K562 treated with DMSO at 1 percent for 4 hours (cell line): Measurements from ENCODE around the gene CEACAM4. TPM values are rescaled to one million over a fixed set of nuclear protein-coding genes. Genes with fewer than 3 reads are reported as not detected.

Experiments
- total RNA-seq: library from RNA; unstranded; fragments of 300-600 nt; gene quantifications from 2 replicates; pipeline ENCODE4 v1.2.3, GENCODE V29; 2022; ENCODE audit not compliant: insufficient read depth

Gene CEACAM4
- not detected in 2 replicates for total RNA-seq

GRCh38 chr19:41626877-41627276 is at the start of gene CEACAM4:
TSS of gene CEACAM4 (minus strand) at chr19:41627074. CDS start at chr19:41626963, 111 bp downstream.

GRCh38 chr19:41575998-41576397 is 50.9 kb downstream of the CEACAM4 start, which contains the start of gene CEACAM21:
TSS of gene CEACAM21 (plus strand) at chr19:41576166. CDS start at chr19:41576275, 109 bp downstream.

Other genes starting within 250 kb of the CEACAM4 start
- 49.5 and 57.6 TPM in 2 replicates for gene EXOSC5, start 229.7 kb downstream of the CEACAM4 start, total RNA-seq
- 53.1 and 72.1 TPM in 2 replicates for gene BCKDHA, start 229.3 kb downstream of the CEACAM4 start, total RNA-seq
- 0.95 and 1.4 TPM in 2 replicates for gene B3GNT8, start 199.7 kb downstream of the CEACAM4 start, total RNA-seq
- gene DMAC2, start 187.2 kb downstream of the CEACAM4 start, total RNA-seq, result 70.4 and 74.3 TPM in 2 replicates
- gene ERICH4, start 183.9 kb downstream of the CEACAM4 start, total RNA-seq, result not detected in 2 replicates
- 0.75 and 4.0 TPM in 2 replicates for gene CEACAM21, start 50.9 kb downstream of the CEACAM4 start, total RNA-seq
- not detected in 2 replicates for gene CEACAM7, start 61.2 kb upstream of the CEACAM4 start, total RNA-seq
- not detected in 2 replicates for gene CEACAM5, start 81.6 kb upstream of the CEACAM4 start, total RNA-seq
- not detected in 2 replicates for gene CEACAM6, start 128.5 kb upstream of the CEACAM4 start, total RNA-seq
- gene CEACAM3, start 169.5 kb upstream of the CEACAM4 start, total RNA-seq, result not detected in 2 replicates
- not detected in 2 replicates for gene LYPD4, start 217.6 kb upstream of the CEACAM4 start, total RNA-seq
- not detected in 2 replicates for gene DMRTC2, start 218.0 kb upstream of the CEACAM4 start, total RNA-seq
- 3,874 and 4,098 TPM in 2 replicates for gene RPS19, start 233.2 kb upstream of the CEACAM4 start, total RNA-seq